Vagina (tissue), 2 donors: ENCODE measurements around the gene MTFR2.

Experiments used
- CTCF ChIP-seq, 3 experiments: fragments of 450-650 bp in 2 of 3; fragments of 200-600 bp in 1 of 3; sonication (generic) in 1 of 3; IDR thresholded peaks; one replicate each; pipeline ENCODE4 v1.5.1; 2017 to 2019; ENCODE audit warnings: antibody characterized with exemption in 3 of 3, mild to moderate bottlenecking in 2 of 3, moderate library complexity in 2 of 3
- POLR2AphosphoS5 ChIP-seq, 2 donors: sonication (generic); formaldehyde crosslinking; IDR thresholded peaks; one replicate each; pipeline ENCODE4 v1.9.0; 2017; ENCODE audit warnings: antibody characterized with exemption in 2 of 2, mild to moderate bottlenecking in 2 of 2, low read depth in 1 of 2; ENCODE audit not compliant: insufficient read depth in 1 of 2

- TF ChIP-seq CTCF (IDR thresholded peaks at IDR 0.05) (no peak), POLR2AphosphoS5 (IDR thresholded peaks at IDR 0.05; ENCODE audit: insufficient read depth in 1 of 2, low read depth in 1 of 2) (no peak)
Observed at GRCh38 chr6:136213853-136214252, 36.3 kb downstream of the MTFR2 start.
